Activated naive CD4-positive, alpha-beta T cell treated with anti-CD3 and anti-CD28 coated beads for 36 hours (primary cell): ENCODE data around the gene GRM5. TPM values are rescaled to one million over a fixed set of nuclear protein-coding genes. Genes with fewer than 3 reads are reported as not detected.

ENCODE experiments used
- CTCF ChIA-PET: fragments of 350-600 bp; sonication (Branson Sonifier 250); formaldehyde crosslinking; loops from one replicate; lab custom pipeline; 2021; ENCODE audit warnings: antibody characterized with exemption; lab: Charles Lee
- DNase-seq: peaks from one replicate; pipeline ENCODE4 v3.0.0-alpha.2; 2020
- H3K27ac Mint-ChIP-seq: one replicate; pipeline ENCODE4 v1.8.0; 2021; ENCODE audit warnings: mild to moderate bottlenecking, mixed read lengths
- H3K27me3 Mint-ChIP-seq: one replicate; pipeline ENCODE4 v1.8.0; 2021; ENCODE audit warnings: low read depth, mixed read lengths
- H3K36me3 Mint-ChIP-seq: one replicate; pipeline ENCODE4 v1.8.0; 2021; ENCODE audit warnings: low read depth, mixed read lengths
- H3K4me1 Mint-ChIP-seq: one replicate; pipeline ENCODE4 v1.8.0; 2021; ENCODE audit warnings: low read depth, mixed read lengths
- H3K4me3 Mint-ChIP-seq: one replicate; pipeline ENCODE4 v1.8.0; 2021; ENCODE audit warnings: mild to moderate bottlenecking, moderate library complexity, mixed read lengths
- H3K9me3 Mint-ChIP-seq: one replicate; pipeline ENCODE4 v1.8.0; 2021; ENCODE audit warnings: mixed read lengths
- intact Hi-C: fragments of 100-400 bp; cut with micrococcal nuclease; formaldehyde crosslinking; loops from one replicate; pipeline ENCODE4 v1.15.1; 2023
- total RNA-seq, 2 experiments: library from RNA; stranded (reverse); gene quantifications; one replicate each; pipeline ENCODE4 v1.2.3, GENCODE V29; 2021

The GRM5 gene
- total RNA-seq, 2 experiments from 2014 or later, result not detected

- H3K27me3 Mint-ChIP-seq, result no peaks in the 10 kb centered on the region
- H3K36me3 Mint-ChIP-seq, result no peaks in the 10 kb centered on the region
- no peak overlapping the region for H3K27ac Mint-ChIP-seq
- H3K4me1 Mint-ChIP-seq, result no peaks in the 10 kb centered on the region
- no peaks in the 10 kb centered on the region for H3K9me3 Mint-ChIP-seq
- DNase-seq, result no peak
- H3K4me3 Mint-ChIP-seq, result no peak overlapping the region
- intact Hi-C loops, result no loop called here
- CTCF ChIA-PET, result interaction anchor here (0.5 kb wide), 1 partner anchor 290 kb away, joined by 4 read pairs; no protein-coding TSS in a partner anchor
Observed at GRCh38 chr11:88744140-88744539, 321.6 kb downstream of the GRM5 start.

DNA sequence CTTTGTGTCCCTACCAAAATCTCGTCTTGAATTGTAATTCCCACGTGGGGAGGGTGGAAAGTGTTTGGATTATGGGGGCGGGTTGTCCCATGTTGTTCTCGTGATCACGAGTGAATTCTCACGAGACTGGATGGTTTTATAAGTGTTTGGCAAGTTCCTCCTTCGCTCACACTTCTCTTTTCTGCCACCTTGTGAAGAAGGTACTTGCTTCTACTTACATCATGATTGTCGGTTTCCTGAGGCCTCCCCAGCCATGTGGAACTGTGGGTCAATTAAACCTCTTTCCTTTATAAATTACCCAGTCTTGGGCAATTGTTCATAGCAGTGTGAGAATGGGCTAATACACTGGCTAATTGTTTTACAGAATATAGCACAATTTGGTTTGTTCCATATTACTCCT is 326.3 kb downstream of the GRM5 start:
- Mint-ChIP-seq H3K36me3 (no peaks in the 10 kb centered on the region), H3K27me3 (no peaks in the 10 kb centered on the region), H3K9me3 (no peaks in the 10 kb centered on the region), H3K27ac (no peak overlapping the region), H3K4me3 (no peak overlapping the region), H3K4me1 (no peaks in the 10 kb centered on the region)
- intact Hi-C loops, result no loop called here
- CTCF ChIA-PET, result no interaction called here
- no peak for DNase-seq

GRCh38 chr11:88709567-88709966 is 356.2 kb downstream of the GRM5 start:
- intact Hi-C loops, result no loop called here
- DNase-seq, result no peak
- Mint-ChIP-seq H3K27ac (no peak overlapping the region), H3K27me3 (no peaks in the 10 kb centered on the region), H3K36me3 (no peaks in the 10 kb centered on the region), H3K4me3 (no peak overlapping the region), H3K9me3 (no peaks in the 10 kb centered on the region), H3K4me1 (peaks cover 4% of the 10 kb centered on the region)
- CTCF ChIA-PET, result no interaction called here

DNA sequence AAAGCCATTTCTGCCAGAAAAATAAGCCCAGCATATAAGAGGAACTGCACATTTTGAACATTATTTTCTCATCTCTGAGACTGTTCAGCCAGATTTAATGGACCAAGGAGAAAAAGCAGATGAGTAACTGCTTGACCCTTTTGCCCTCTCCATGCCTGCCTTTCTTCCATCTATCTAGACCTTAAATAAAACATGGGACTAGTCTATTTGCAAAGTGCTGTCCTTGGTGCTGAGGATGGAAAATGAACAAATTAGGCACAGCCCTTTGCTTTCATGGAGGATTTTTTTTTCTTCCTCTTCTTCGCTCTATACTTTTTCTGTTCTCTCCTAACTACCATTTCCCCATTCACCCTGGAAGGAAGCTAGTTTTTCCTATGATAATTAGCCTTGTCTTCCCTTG is 361.3 kb downstream of the GRM5 start:
- Mint-ChIP-seq H3K27ac (no peak overlapping the region), H3K36me3 (no peaks in the 10 kb centered on the region), H3K4me1 (no peaks in the 10 kb centered on the region), H3K4me3 (no peak overlapping the region), H3K9me3 (no peaks in the 10 kb centered on the region), H3K27me3 (no peaks in the 10 kb centered on the region)
- no peak for DNase-seq
- intact Hi-C loops, result no loop called here
- CTCF ChIA-PET, result no interaction called here

- Mint-ChIP-seq H3K36me3 (no peaks in the 10 kb centered on the region), H3K9me3 (no peaks in the 10 kb centered on the region), H3K27me3 (no peaks in the 10 kb centered on the region), H3K4me3 (no peak overlapping the region), H3K4me1 (no peaks in the 10 kb centered on the region), H3K27ac (no peak overlapping the region)
- CTCF ChIA-PET, result no interaction called here
- DNase-seq, result no peak
- intact Hi-C loops, result no loop called here
Observed at GRCh38 chr11:88701816-88702215, 364.0 kb downstream of the GRM5 start.

- CTCF ChIA-PET, result no interaction called here
- intact Hi-C loops, result no loop called here
- Mint-ChIP-seq H3K27me3 (no peaks in the 10 kb centered on the region), H3K9me3 (no peaks in the 10 kb centered on the region), H3K27ac (no peak overlapping the region), H3K36me3 (no peaks in the 10 kb centered on the region), H3K4me1 (no peaks in the 10 kb centered on the region), H3K4me3 (no peak overlapping the region)
- no peak for DNase-seq
Observed at GRCh38 chr11:88697139-88697538, 368.6 kb downstream of the GRM5 start.

DNA sequence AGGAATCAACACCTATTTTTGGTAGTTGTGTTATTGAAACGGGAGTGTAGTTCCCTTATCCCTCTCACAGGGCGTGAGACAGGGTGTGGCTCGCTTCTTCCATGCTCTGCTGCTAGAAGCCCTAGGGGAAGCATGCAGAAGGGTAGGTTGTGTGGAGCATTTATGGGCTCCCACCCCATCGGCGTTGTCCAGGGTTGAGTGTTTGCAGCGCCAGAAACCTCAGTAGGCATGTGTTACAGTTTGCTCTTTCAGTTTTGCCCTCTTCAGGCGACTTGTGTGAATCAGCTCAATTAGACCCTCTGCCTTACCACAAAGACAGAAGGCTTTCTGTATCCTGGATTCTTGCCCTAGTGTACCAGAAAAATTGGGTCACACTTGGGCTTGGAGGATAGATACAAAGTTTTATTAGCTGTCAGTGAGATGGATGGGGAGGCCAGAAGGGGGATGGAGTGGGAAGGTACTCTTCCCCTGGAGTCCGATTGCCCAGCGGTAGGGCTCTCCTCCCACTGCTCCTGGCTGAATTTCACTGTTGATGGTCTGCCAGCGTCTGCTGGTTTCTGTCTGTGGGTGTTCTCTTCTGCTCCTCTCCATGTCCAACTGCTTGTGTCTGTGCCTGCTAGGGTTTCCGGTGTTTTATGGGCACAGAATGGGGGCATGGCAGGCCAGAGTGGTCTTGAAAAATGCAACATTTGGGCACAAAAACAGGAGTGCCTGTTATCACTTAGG is 369.9 kb downstream of the GRM5 start:
- no peak overlapping the region for H3K27ac Mint-ChIP-seq
- no peaks in the 10 kb centered on the region for H3K4me1 Mint-ChIP-seq
- intact Hi-C loops, result no loop called here
- no peak overlapping the region for H3K4me3 Mint-ChIP-seq
- no peaks in the 10 kb centered on the region for H3K9me3 Mint-ChIP-seq
- CTCF ChIA-PET, result no interaction called here
- DNase-seq, result no peak
- no peaks in the 10 kb centered on the region for H3K36me3 Mint-ChIP-seq
- no peaks in the 10 kb centered on the region for H3K27me3 Mint-ChIP-seq

GRCh38 chr11:88692306-88693086 is 373.3 kb downstream of the GRM5 start:
- Mint-ChIP-seq H3K9me3 (no peaks in the 10 kb centered on the region), H3K27me3 (no peaks in the 10 kb centered on the region), H3K36me3 (no peaks in the 10 kb centered on the region), H3K27ac (no peak overlapping the region), H3K4me3 (no peak overlapping the region), H3K4me1 (peaks cover 8% of the 10 kb centered on the region)
- CTCF ChIA-PET, result no interaction called here
- DNase-seq, result no peak
- intact Hi-C loops, result no loop called here

- H3K27ac Mint-ChIP-seq, result no peak overlapping the region
- peaks cover 8% of the 10 kb centered on the region for H3K4me1 Mint-ChIP-seq
- H3K4me3 Mint-ChIP-seq, result no peak overlapping the region
- no peak for DNase-seq
- intact Hi-C loops, result no loop called here
- no peaks in the 10 kb centered on the region for H3K27me3 Mint-ChIP-seq
- peaks cover 3% of the 10 kb centered on the region for H3K9me3 Mint-ChIP-seq
- no peaks in the 10 kb centered on the region for H3K36me3 Mint-ChIP-seq
- CTCF ChIA-PET, result no interaction called here
Observed at GRCh38 chr11:88689548-88690240, 376.1 kb downstream of the GRM5 start.

DNA sequence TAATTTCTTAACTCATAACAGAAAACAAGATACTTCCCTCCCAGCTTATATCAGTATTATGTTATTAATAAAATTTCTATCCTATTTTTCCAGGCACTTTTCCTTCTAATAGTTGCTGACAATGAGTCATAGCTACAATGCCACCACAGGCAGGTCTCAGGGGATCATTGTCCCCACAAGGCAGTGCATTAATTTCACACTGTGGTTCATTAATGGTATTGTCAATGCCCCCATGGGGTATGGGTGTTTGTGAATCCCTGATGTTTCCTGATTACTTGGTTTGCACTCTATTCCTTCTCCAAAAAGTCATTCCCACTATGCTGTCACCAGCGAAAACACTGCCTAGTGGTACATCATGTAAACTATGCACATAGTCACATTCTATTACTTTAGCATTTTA is 382.8 kb downstream of the GRM5 start:
- intact Hi-C loops, result no loop called here
- no peaks in the 10 kb centered on the region for H3K27me3 Mint-ChIP-seq
- H3K4me3 Mint-ChIP-seq, result no peak overlapping the region
- DNase-seq, result no peak
- peaks cover 5% of the 10 kb centered on the region for H3K9me3 Mint-ChIP-seq
- CTCF ChIA-PET, result interaction anchor here (0.7 kb wide), 1 partner anchor 227 kb away, joined by 3 read pairs; no protein-coding TSS in a partner anchor
- H3K4me1 Mint-ChIP-seq, result peaks cover 7% of the 10 kb centered on the region
- H3K27ac Mint-ChIP-seq, result no peak overlapping the region
- H3K36me3 Mint-ChIP-seq, result peaks cover 2% of the 10 kb centered on the region

DNA sequence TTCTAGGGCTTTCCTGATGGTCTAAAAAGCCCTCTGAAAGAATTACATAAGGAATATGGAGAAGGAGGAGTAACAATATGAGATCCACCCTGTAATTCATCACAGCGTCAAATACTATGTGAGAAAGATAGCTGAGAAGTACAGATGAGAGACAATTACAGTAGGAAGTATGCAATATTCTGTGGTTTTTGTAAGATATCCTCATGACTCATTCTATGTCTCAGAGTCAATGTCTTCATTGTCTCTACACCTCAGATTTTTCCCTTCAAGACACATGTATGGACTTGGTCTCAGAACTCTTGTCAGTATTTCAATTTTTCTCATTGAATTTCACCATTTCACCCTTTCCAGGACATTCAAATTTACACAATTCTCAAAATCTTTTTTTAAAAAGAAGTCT is 385.0 kb downstream of the GRM5 start:
- intact Hi-C loops, result no loop called here
- H3K27ac Mint-ChIP-seq, result no peak overlapping the region
- CTCF ChIA-PET, result no interaction called here

GRCh38 chr11:88666364-88666763 is 399.4 kb downstream of the GRM5 start:
- intact Hi-C loops, result no loop called here
- Mint-ChIP-seq H3K9me3 (no peaks in the 10 kb centered on the region), H3K4me3 (no peak overlapping the region), H3K27ac (no peak overlapping the region), H3K36me3 (peaks cover 2% of the 10 kb centered on the region), H3K4me1 (no peaks in the 10 kb centered on the region), H3K27me3 (no peaks in the 10 kb centered on the region)
- CTCF ChIA-PET, result no interaction called here
- no peak for DNase-seq

More for the DNA sequence above, 385.0 kb downstream of the GRM5 start:
- Mint-ChIP-seq H3K4me1 (peaks cover 7% of the 10 kb centered on the region), H3K9me3 (peaks cover 5% of the 10 kb centered on the region), H3K4me3 (no peak overlapping the region), H3K36me3 (peaks cover 2% of the 10 kb centered on the region), H3K27me3 (no peaks in the 10 kb centered on the region)
- DNase-seq, result no peak
